CD4-positive, alpha-beta memory T cell (primary cell): Measurements from ENCODE around the gene FAF1. TPM values are rescaled to one million over a fixed set of nuclear protein-coding genes. Genes with fewer than 3 reads are reported as not detected.

Experiments
- CTCF ChIA-PET: fragments of 350-600 bp; sonication (Branson Sonifier 250); formaldehyde crosslinking; loops from one replicate; lab custom pipeline; 2021; ENCODE audit warnings: inconsistent platforms; ENCODE audit not compliant: partially characterized antibody; lab: Charles Lee
- POLR2A ChIA-PET: fragments of 350-600 bp; sonication (Branson Sonifier 250); formaldehyde crosslinking; loops from one replicate; lab custom pipeline; 2021; ENCODE audit not compliant: partially characterized antibody; lab: Charles Lee
- DNase-seq, 5 donors: peaks; one replicate each; pipeline versions ENCODE4 v3.0.0 to v3.0.0-alpha.2; 2020 to 2022; ENCODE audit warnings: mixed read lengths in 1 of 5
- H3K27ac ChIP-seq: one replicate; pipeline ENCODE4 v1.7.0; 2013; ENCODE audit warnings: low read depth, low read length
- H3K27me3 ChIP-seq: 2 replicates; pipeline ENCODE4 v1.7.0; 2013; ENCODE audit warnings: mild to moderate bottlenecking, low read length, moderate library complexity; ENCODE audit not compliant: insufficient read depth
- H3K36me3 ChIP-seq: 2 replicates; pipeline ENCODE4 v1.7.0; 2013; ENCODE audit warnings: mild to moderate bottlenecking, low read length, moderate library complexity; ENCODE audit not compliant: insufficient read depth
- H3K4me1 ChIP-seq: 2 replicates; pipeline ENCODE4 v1.7.0; 2013; ENCODE audit warnings: mild to moderate bottlenecking, low read length, moderate library complexity; ENCODE audit not compliant: insufficient read depth
- H3K4me3 ChIP-seq, 2 donors: one replicate each; pipeline ENCODE4 v1.7.0; 2013; ENCODE audit warnings: low read length in 2 of 2, mild to moderate bottlenecking in 1 of 2
- H3K9me3 ChIP-seq, 2 donors: one replicate each; pipeline ENCODE4 v1.7.0; 2013; ENCODE audit warnings: low read length in 2 of 2, control low read depth in 1 of 2; ENCODE audit not compliant: control insufficient read depth in 1 of 2
- H3K27ac Mint-ChIP-seq, 7 donors: one replicate each; pipeline ENCODE4 v1.8.0; 2020 to 2021; ENCODE audit warnings: mixed read lengths in 7 of 7, mild to moderate bottlenecking in 6 of 7, inconsistent platforms in 3 of 7, moderate library complexity in 3 of 7
- H3K27me3 Mint-ChIP-seq, 2 donors: one replicate each; pipeline ENCODE4 v1.8.0; 2020 to 2021; ENCODE audit warnings: mixed read lengths in 2 of 2
- H3K36me3 Mint-ChIP-seq, 2 donors: one replicate each; pipeline ENCODE4 v1.8.0; 2020 to 2021; ENCODE audit warnings: mixed read lengths in 2 of 2, inconsistent platforms in 1 of 2, mild to moderate bottlenecking in 1 of 2
- H3K4me1 Mint-ChIP-seq, 4 donors: one replicate each; pipeline ENCODE4 v1.8.0; 2020 to 2021; ENCODE audit warnings: mixed read lengths in 4 of 4, mild to moderate bottlenecking in 1 of 4
- H3K4me3 Mint-ChIP-seq, 8 donors: one replicate each; pipeline ENCODE4 v1.8.0; 2020 to 2021; ENCODE audit warnings: mixed read lengths in 8 of 8, mild to moderate bottlenecking in 7 of 8, moderate library complexity in 6 of 8, inconsistent platforms in 3 of 8
- H3K9me3 Mint-ChIP-seq, 8 donors: one replicate each; pipeline ENCODE4 v1.8.0; 2020 to 2021; ENCODE audit warnings: mixed read lengths in 8 of 8, mild to moderate bottlenecking in 5 of 8, inconsistent platforms in 3 of 8, moderate library complexity in 1 of 8
- intact Hi-C: fragments of 100-400 bp; cut with micrococcal nuclease; formaldehyde crosslinking; loops from one replicate; pipeline ENCODE4 v1.15.1; 2023
- polyA plus RNA-seq, 2 donors: library from polyadenylated mRNA; unstranded; fragments of 300-500 nt; fragmentation: Illumina TruSeq; gene quantifications; one replicate each; pipeline ENCODE4 v1.2.3, GENCODE V29; 2021
- total RNA-seq, 2 experiments: library from RNA; stranded (reverse); gene quantifications; one replicate each; pipeline ENCODE4 v1.2.3, GENCODE V29; 2021

Gene FAF1
- total and polyA plus RNA-seq, 4 experiments from 2014 or later, result 36.0 to 60.2 (median 53.9) TPM

- H3K4me3 ChIP-seq, result no peak overlapping the region
- no peaks in the 10 kb centered on the region for H3K9me3 ChIP-seq
- ChIA-PET POLR2A (no interaction called here), CTCF (interaction anchor here (1.1 to 1.4 kb wide), 2 partner anchors 11 to 47 kb away, joined by 3 read pairs; no protein-coding TSS in a partner anchor)
- no peak overlapping the region for H3K27ac ChIP-seq
- no peaks in the 10 kb centered on the region for H3K36me3 ChIP-seq
- Mint-ChIP-seq H3K36me3 (peaks cover 4 to 7% of the 10 kb centered on the region in 2 donors), H3K4me3 (no peak overlapping the region), H3K27ac (no peak overlapping the region), H3K27me3 (no peaks in the 10 kb centered on the region), H3K4me1 (peaks cover 0 to 11% (median 7%) of the 10 kb centered on the region in 4 donors), H3K9me3 (peaks cover 0 to 9% (median 2%) of the 10 kb centered on the region in 8 donors)
- no peak for DNase-seq
- H3K27me3 ChIP-seq, result no peaks in the 10 kb centered on the region
- no peaks in the 10 kb centered on the region for H3K4me1 ChIP-seq
- intact Hi-C loops, result no loop called here
These were observed 139.5 kb downstream of the FAF1 start for GRCh38 chr1:50820545-50820944.

- DNase-seq, result no peak
- Mint-ChIP-seq H3K4me3 (no peak overlapping the region), H3K4me1 (peaks cover 17 to 43% (median 36%) of the 10 kb centered on the region in 4 donors), H3K27ac (no peak overlapping the region), H3K27me3 (no peaks in the 10 kb centered on the region), H3K36me3 (peaks cover 22 to 51% of the 10 kb centered on the region in 2 donors), H3K9me3 (peaks cover 0 to 41% (median 22%) of the 10 kb centered on the region in 8 donors)
- Histone ChIP-seq H3K27me3 (no peaks in the 10 kb centered on the region), H3K27ac (no peak overlapping the region), H3K9me3 (no peaks in the 10 kb centered on the region), H3K4me1 (no peaks in the 10 kb centered on the region), H3K4me3 (no peak overlapping the region), H3K36me3 (no peaks in the 10 kb centered on the region)
- ChIA-PET CTCF (no interaction called here), POLR2A (no interaction called here)
- intact Hi-C loops, result no loop called here
These were observed 147.7 kb downstream of the FAF1 start for GRCh38 chr1:50812346-50812745.

GRCh38 chr1:50808296-50808695 is 151.8 kb downstream of the FAF1 start:
- Histone ChIP-seq H3K9me3 (no peaks in the 10 kb centered on the region), H3K36me3 (no peaks in the 10 kb centered on the region), H3K4me1 (no peaks in the 10 kb centered on the region), H3K27me3 (no peaks in the 10 kb centered on the region), H3K27ac (no peak overlapping the region), H3K4me3 (no peak overlapping the region)
- H3K9me3 Mint-ChIP-seq, result peaks cover 0 to 41% (median 28%) of the 10 kb centered on the region in 8 donors
- no peaks in the 10 kb centered on the region for H3K27me3 Mint-ChIP-seq
- POLR2A ChIA-PET, result no interaction called here
- no peak overlapping the region for H3K4me3 Mint-ChIP-seq
- no peak for DNase-seq
- H3K27ac Mint-ChIP-seq, result no peak overlapping the region
- H3K36me3 Mint-ChIP-seq, result peaks cover 25 to 53% of the 10 kb centered on the region in 2 donors
- peaks cover 21 to 54% (median 44%) of the 10 kb centered on the region in 4 donors for H3K4me1 Mint-ChIP-seq
- intact Hi-C loops, result no loop called here
- CTCF ChIA-PET, result no interaction called here

GRCh38 chr1:50796272-50796671 is 163.8 kb downstream of the FAF1 start:
- Histone ChIP-seq H3K36me3 (no peaks in the 10 kb centered on the region), H3K4me3 (no peak overlapping the region), H3K9me3 (no peaks in the 10 kb centered on the region), H3K27me3 (no peaks in the 10 kb centered on the region), H3K27ac (no peak overlapping the region), H3K4me1 (no peaks in the 10 kb centered on the region)
- Mint-ChIP-seq H3K4me1 (peaks cover 4 to 21% (median 9%) of the 10 kb centered on the region in 4 donors), H3K27ac (peak overlapping the region in 1 of 7 donors; percentile 58), H3K36me3 (peaks cover 3 to 15% of the 10 kb centered on the region in 2 donors), H3K9me3 (no peaks in the 10 kb centered on the region), H3K4me3 (no peak overlapping the region), H3K27me3 (no peaks in the 10 kb centered on the region)
- POLR2A ChIA-PET, result no interaction called here
- no peak for DNase-seq
- CTCF ChIA-PET, result interaction anchor here (0.5 to 1.8 kb wide), 2 partner anchors 21 to 29 kb away, joined by 5 to 7 read pairs; no protein-coding TSS in a partner anchor
- intact Hi-C loops, result no loop called here

GRCh38 chr1:50793521-50793920 is 166.5 kb downstream of the FAF1 start:
- no peaks in the 10 kb centered on the region for H3K9me3 ChIP-seq
- Mint-ChIP-seq H3K27ac (no peak overlapping the region), H3K36me3 (peaks cover 3 to 11% of the 10 kb centered on the region in 2 donors), H3K4me1 (peaks cover 0 to 15% (median 9%) of the 10 kb centered on the region in 4 donors), H3K9me3 (no peaks in the 10 kb centered on the region), H3K4me3 (no peak overlapping the region), H3K27me3 (no peaks in the 10 kb centered on the region)
- H3K27ac ChIP-seq, result no peak overlapping the region
- ChIA-PET CTCF (no interaction called here), POLR2A (no interaction called here)
- no peaks in the 10 kb centered on the region for H3K36me3 ChIP-seq
- H3K4me3 ChIP-seq, result no peak overlapping the region
- intact Hi-C loops, result no loop called here
- no peaks in the 10 kb centered on the region for H3K4me1 ChIP-seq
- H3K27me3 ChIP-seq, result no peaks in the 10 kb centered on the region
- DNase-seq, result no peak

GRCh38 chr1:50787266-50787665 is 172.8 kb downstream of the FAF1 start:
- no peaks in the 10 kb centered on the region for H3K27me3 ChIP-seq
- H3K9me3 ChIP-seq, result no peaks in the 10 kb centered on the region
- H3K27ac ChIP-seq, result no peak overlapping the region
- Mint-ChIP-seq H3K36me3 (peaks cover 17 to 26% of the 10 kb centered on the region in 2 donors), H3K9me3 (no peaks in the 10 kb centered on the region), H3K27me3 (no peaks in the 10 kb centered on the region), H3K4me3 (no peak overlapping the region), H3K4me1 (peaks cover 9 to 23% (median 21%) of the 10 kb centered on the region in 4 donors), H3K27ac (no peak overlapping the region)
- ChIA-PET CTCF (no interaction called here), POLR2A (no interaction called here)
- intact Hi-C loops, result no loop called here
- H3K4me3 ChIP-seq, result no peak overlapping the region
- peaks cover 5% of the 10 kb centered on the region for H3K36me3 ChIP-seq
- H3K4me1 ChIP-seq, result no peaks in the 10 kb centered on the region
- no peak for DNase-seq

- ChIA-PET CTCF (interaction anchor here (0.9 to 2.8 kb wide), 2 partner anchors 9 to 36 kb away, joined by 3 to 10 read pairs; no protein-coding TSS in a partner anchor), POLR2A (no interaction called here)
- no peaks in the 10 kb centered on the region for H3K4me1 ChIP-seq
- no peak for DNase-seq
- no peaks in the 10 kb centered on the region for H3K9me3 ChIP-seq
- H3K36me3 ChIP-seq, result peaks cover 17% of the 10 kb centered on the region
- H3K4me3 ChIP-seq, result no peak overlapping the region
- Mint-ChIP-seq H3K4me1 (peaks cover 17 to 35% (median 24%) of the 10 kb centered on the region in 4 donors), H3K36me3 (peaks cover 31 to 49% of the 10 kb centered on the region in 2 donors), H3K4me3 (peak overlapping the region in 1 of 8 donors; percentile 40), H3K27me3 (no peaks in the 10 kb centered on the region), H3K27ac (peak overlapping the region in 2 of 7 donors; percentile 5 to 15), H3K9me3 (no peaks in the 10 kb centered on the region)
- intact Hi-C loops, result no loop called here
- H3K27ac ChIP-seq, result no peak overlapping the region
- no peaks in the 10 kb centered on the region for H3K27me3 ChIP-seq
These were observed 176.8 kb downstream of the FAF1 start for GRCh38 chr1:50783286-50783685.
